SU-DHL-6 (cell line): ENCODE data around the gene SLC25A47.

Source experiments
- H2AFZ ChIP-seq: fragments of 200-600 bp; sonication (generic); 2 replicates; pipeline ENCODE4 v1.6.1; 2014; ENCODE audit warnings: low read depth, mild to moderate bottlenecking, moderate library complexity, mixed read lengths, antibody characterized with exemption, low read length; ENCODE audit not compliant: severe bottlenecking
- H3F3A ChIP-seq: fragments of 200-600 bp; shearing (Covaris generic); 2 replicates; pipeline ENCODE4 v1.6.0; 2016; ENCODE audit warnings: antibody characterized with exemption, mild to moderate bottlenecking; ENCODE audit not compliant: insufficient read depth
- H3K27ac ChIP-seq: fragments of 200-600 bp; sonication (generic); 2 replicates; pipeline ENCODE4 v1.5.1; 2016; ENCODE audit warnings: low read depth, mild to moderate bottlenecking, low read length, moderate library complexity, mixed read lengths
- H3K27me3 ChIP-seq: fragments of 200-600 bp; sonication (generic), shearing (Covaris generic); 2 replicates; pipeline ENCODE4 v1.6.0; 2014; ENCODE audit warnings: mild to moderate bottlenecking, low read length
- H3K36me3 ChIP-seq: fragments of 200-600 bp; sonication (generic); 2 replicates; pipeline ENCODE4 v1.6.1; 2014; ENCODE audit warnings: mild to moderate bottlenecking, low read length, mixed read lengths
- H3K4me2 ChIP-seq: fragments of 300-600, 200-600 bp; shearing (Covaris generic), sonication (generic); 2 replicates; pipeline ENCODE4 v1.6.0; 2014; ENCODE audit warnings: low read length, low read depth, mild to moderate bottlenecking; ENCODE audit not compliant: poor library complexity, severe bottlenecking
- H3K4me3 ChIP-seq: fragments of 200-600 bp; sonication (generic); 2 replicates; pipeline ENCODE4 v1.5.1; 2014; ENCODE audit warnings: antibody characterized with exemption, low read length, mild to moderate bottlenecking, mixed read lengths; ENCODE audit not compliant: insufficient read depth, poor library complexity, severe bottlenecking
- H3K79me2 ChIP-seq: fragments of 200-600 bp; sonication (generic); 2 replicates; pipeline ENCODE4 v1.6.1; 2014; ENCODE audit warnings: mild to moderate bottlenecking, low read length, moderate library complexity; ENCODE audit not compliant: insufficient read depth
- H3K9ac ChIP-seq: fragments of 200-600 bp; sonication (generic); 2 replicates; pipeline ENCODE4 v1.7.0; 2014; ENCODE audit warnings: mild to moderate bottlenecking, low read length
- H3K9me2 ChIP-seq: fragments of 200-600 bp; sonication (generic); replicated peaks from 2 replicates; pipeline ENCODE4 v1.6.1; 2014; ENCODE audit warnings: low read length; ENCODE audit not compliant: insufficient read depth
- H3K9me3 ChIP-seq: fragments of 200-600 bp; sonication (generic); 2 replicates; pipeline ENCODE4 v1.6.1; 2014; ENCODE audit warnings: low read length, mixed read lengths; ENCODE audit not compliant: insufficient read depth
- H4K20me1 ChIP-seq: fragments of 200-600 bp; sonication (generic); 2 replicates; pipeline ENCODE4 v1.6.1; 2014; ENCODE audit warnings: low read depth, mild to moderate bottlenecking, antibody characterized with exemption, low read length, moderate library complexity, mixed read lengths
- EZH2phosphoT487 ChIP-seq: fragments of 200-600 bp; sonication (generic), shearing (Covaris generic); conservative IDR thresholded peaks from 2 replicates; pipeline ENCODE4 v1.6.1; 2018; ENCODE audit warnings: mild to moderate bottlenecking, antibody characterized with exemption, low read length, moderate library complexity, mixed read lengths
- TF ChIP-seq, protein P1 (sequence below): fragments of 200-600 bp; sonication (generic); IDR thresholded peaks from one replicate; pipeline ENCODE4 v1.5.1; 2017; ENCODE audit warnings: antibody characterized with exemption, mild to moderate bottlenecking, low read length, moderate library complexity; ENCODE audit not compliant: insufficient read depth, poor library complexity, severe bottlenecking

Gene SLC25A47

DNA sequence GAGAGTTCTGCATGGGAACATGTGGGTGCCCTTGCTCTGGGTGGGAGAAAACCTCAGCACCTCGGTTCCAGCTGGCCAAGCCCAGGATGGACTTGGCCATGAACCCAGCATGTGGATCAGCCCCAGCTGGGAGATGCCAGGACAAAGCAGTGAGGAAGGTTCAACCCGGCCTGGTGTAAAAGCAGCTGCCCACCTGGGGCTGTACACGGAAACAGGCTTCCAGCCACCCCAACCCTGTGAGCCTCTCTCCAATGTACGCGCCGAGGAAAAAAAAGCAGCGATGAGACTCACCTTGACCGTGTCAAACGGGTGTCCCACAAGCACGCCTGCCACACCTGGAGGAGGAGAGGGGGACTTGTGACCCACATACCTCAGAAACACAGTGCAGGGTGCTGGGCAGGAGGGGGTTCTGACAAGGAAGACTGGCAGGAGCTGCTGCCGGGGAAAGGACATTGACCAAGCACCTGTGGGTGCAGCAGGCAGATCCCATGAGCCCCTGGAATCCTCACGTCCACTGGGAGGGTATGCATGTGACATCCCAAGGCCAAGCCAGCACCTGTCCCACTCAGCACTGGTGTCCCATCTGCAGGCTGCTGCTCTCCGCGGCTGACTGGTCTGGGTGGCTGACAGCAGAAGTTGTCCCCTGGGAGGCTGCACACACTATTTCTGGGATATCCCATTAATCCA lies 24.4 kb upstream of the SLC25A47 start:
- Histone ChIP-seq H3K4me3 (no peak overlapping the region), H3K79me2 (no peaks in the 10 kb centered on the region), H3K9me3 (no peaks in the 10 kb centered on the region), H3K4me2 (no peak overlapping the region), H3K9me2 (no peaks in the 10 kb centered on the region), H4K20me1 (no peaks in the 10 kb centered on the region; the same call in 1 of the 2 replicates), H2AFZ (no peak overlapping the region), H3F3A (no peaks in the 10 kb centered on the region), H3K27ac (no peak overlapping the region), H3K27me3 (no peaks in the 10 kb centered on the region), H3K9ac (no peak overlapping the region), H3K36me3 (no peaks in the 10 kb centered on the region)
- TF ChIP-seq EZH2phosphoT487, result no peak
- TF ChIP-seq, protein P1, sequence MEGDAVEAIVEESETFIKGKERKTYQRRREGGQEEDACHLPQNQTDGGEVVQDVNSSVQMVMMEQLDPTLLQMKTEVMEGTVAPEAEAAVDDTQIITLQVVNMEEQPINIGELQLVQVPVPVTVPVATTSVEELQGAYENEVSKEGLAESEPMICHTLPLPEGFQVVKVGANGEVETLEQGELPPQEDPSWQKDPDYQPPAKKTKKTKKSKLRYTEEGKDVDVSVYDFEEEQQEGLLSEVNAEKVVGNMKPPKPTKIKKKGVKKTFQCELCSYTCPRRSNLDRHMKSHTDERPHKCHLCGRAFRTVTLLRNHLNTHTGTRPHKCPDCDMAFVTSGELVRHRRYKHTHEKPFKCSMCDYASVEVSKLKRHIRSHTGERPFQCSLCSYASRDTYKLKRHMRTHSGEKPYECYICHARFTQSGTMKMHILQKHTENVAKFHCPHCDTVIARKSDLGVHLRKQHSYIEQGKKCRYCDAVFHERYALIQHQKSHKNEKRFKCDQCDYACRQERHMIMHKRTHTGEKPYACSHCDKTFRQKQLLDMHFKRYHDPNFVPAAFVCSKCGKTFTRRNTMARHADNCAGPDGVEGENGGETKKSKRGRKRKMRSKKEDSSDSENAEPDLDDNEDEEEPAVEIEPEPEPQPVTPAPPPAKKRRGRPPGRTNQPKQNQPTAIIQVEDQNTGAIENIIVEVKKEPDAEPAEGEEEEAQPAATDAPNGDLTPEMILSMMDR, result no peak

- Histone ChIP-seq H3K4me2 (no peak overlapping the region), H3K9me3 (no peaks in the 10 kb centered on the region), H3K9me2 (no peaks in the 10 kb centered on the region), H3F3A (no peaks in the 10 kb centered on the region), H3K9ac (no peak overlapping the region), H3K27ac (no peak overlapping the region), H3K79me2 (no peaks in the 10 kb centered on the region), H3K4me3 (no peak overlapping the region), H4K20me1 (no peaks in the 10 kb centered on the region; the same call in 1 of the 2 replicates), H3K27me3 (no peaks in the 10 kb centered on the region), H2AFZ (no peak overlapping the region), H3K36me3 (no peaks in the 10 kb centered on the region)
- TF ChIP-seq, protein P1, result no peak
- no peak for TF ChIP-seq EZH2phosphoT487
Observed at GRCh38 chr14:100299238-100299560, 23.9 kb upstream of the SLC25A47 start.

DNA sequence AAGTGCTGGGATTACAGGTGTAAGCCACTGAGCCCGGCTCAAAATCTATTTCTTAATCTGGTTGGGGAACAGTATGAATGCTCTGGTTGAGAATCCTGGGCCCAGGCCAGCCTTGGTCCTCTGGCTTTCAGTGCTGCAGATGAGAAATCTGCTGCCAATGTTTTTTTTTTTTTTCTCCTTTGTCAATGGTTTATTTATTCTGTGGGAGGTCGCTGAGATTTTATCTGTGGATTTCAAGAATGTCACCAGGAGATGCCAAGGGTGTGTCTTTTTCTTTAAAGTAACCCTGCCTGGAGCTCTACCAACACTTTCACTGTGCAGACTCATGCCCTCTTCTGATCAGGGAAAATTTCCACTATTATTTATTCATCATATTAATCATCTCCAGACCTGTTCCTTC lies 20.5 kb upstream of the SLC25A47 start:
- H3K79me2 ChIP-seq, result no peaks in the 10 kb centered on the region
- H3K4me2 ChIP-seq, result no peak overlapping the region
- no peak for TF ChIP-seq EZH2phosphoT487
- TF ChIP-seq, protein P1, result no peak
- H3K9ac ChIP-seq, result no peak overlapping the region
- H3K9me3 ChIP-seq, result no peaks in the 10 kb centered on the region
- no peaks in the 10 kb centered on the region for H3K9me2 ChIP-seq
- H3K27me3 ChIP-seq, result no peaks in the 10 kb centered on the region
- no peaks in the 10 kb centered on the region for H3K36me3 ChIP-seq
- no peaks in the 10 kb centered on the region for H3F3A ChIP-seq
- no peak overlapping the region for H2AFZ ChIP-seq
- no peaks in the 10 kb centered on the region; the same call in 1 of the 2 replicates for H4K20me1 ChIP-seq
- no peak overlapping the region for H3K4me3 ChIP-seq
- no peak overlapping the region for H3K27ac ChIP-seq
